Posterior vena cava (tissue), 2 donors: Measurements from ENCODE around the gene STK31. TPM values are rescaled to one million over a fixed set of nuclear protein-coding genes. Genes with fewer than 3 reads are reported as not detected.
"Not testable (repeated sequence)": the region's sequence is repeated elsewhere in the genome, so short reads cannot be mapped to it uniquely, and the experiment has no call there.

Experiments
- DNase-seq: peaks from one replicate; pipeline ENCODE4 v3.0.0-alpha.2; 2020; ENCODE audit warnings: low spot score
- intact Hi-C, 2 donors: fragments of 100-400 bp; cut with DNase I; formaldehyde crosslinking; loops; one replicate each; pipeline versions ENCODE4 v1.14.1 to v1.14.2; 2022 to 2023
- total RNA-seq, 2 donors: library from RNA; stranded (reverse); fragmentation: NEBNext Ultra II Directional; extraction: Animal tissue kit (Norgen Biotek cat#: 25700); gene quantifications; one replicate each; pipeline ENCODE4 v1.2.1, GENCODE V29; 2021
- donor health status: DM: yes; HTN: yes; CAD: no.
- donor health status: DM: yes; HTN: yes; CAD: no.

The STK31 gene
- total RNA-seq, 2 donors from 2014 or later, result 0.14 to 0.62 TPM

DNA sequence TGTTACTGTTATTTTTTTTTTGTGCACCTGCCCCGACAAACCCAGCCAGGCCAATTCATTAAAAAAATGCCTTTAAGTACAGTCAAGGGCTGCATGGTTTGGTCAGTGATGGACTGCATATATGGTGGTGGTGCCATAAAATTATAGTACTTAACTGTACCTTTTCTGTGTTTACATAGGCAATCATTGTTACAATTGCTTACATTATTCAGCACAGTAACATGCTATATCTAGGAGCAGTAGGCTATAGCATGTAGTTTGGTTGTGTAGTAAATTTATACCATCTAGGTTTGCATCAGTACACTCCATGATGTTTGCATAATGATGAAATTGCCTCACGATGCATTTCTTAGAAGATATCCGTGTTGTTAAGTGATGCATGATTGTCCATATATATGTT is 58.0 kb downstream of the STK31 start:
- intact Hi-C loops, result no loop called here
- DNase-seq, result no peak

DNA sequence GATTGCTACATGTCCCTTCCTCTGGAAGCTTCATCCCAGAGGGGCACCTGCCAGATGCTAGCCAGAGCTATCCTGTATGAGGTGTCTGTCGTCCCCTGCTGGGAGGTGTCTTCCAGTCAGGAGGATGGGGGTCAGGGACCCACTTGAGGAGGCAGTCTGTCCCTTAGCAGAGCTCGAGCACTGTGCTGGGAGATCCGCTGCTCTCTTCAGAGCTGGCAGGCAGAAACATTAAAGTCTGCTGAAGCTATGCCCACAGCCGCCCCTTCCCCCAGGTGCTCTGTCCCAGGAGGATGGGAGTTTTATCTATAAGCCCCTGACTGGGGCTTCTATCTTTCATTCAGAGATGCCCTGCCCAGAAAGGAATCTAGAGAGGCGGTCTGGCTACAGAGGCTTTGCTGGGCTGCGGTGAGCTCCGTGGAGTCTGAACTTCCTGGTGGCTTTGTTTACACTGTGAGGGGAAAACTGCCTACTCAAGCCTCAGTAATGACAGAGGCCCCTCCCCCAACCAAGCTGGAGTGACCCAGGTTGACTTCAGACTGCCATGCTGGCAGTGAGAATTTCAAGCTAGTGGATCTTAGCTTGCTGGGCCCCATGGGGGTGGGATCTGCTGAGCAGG is 69.3 kb downstream of the STK31 start:
- intact Hi-C loops, DNase-seq: not testable (repeated sequence)

DNA sequence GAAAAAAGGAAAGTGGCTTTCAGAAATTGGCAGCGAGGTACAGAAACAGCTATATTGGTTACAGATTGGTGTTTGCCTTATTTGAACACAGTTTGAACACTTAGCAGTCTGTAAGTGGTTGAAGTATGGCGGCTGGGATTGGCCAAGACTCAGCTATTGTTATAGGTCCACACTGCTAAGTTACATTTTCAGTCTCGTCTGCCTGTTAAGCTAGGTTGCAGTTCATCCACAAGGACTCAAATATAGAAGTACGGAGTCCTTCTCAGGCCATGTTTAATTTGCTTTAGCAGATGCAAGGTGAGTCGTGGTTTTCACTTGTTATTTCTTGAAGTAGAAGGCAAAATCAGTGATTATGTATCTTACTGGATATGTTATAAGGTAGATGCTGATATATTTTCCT is 73.1 kb downstream of the STK31 start:
- DNase-seq, result no peak

DNA sequence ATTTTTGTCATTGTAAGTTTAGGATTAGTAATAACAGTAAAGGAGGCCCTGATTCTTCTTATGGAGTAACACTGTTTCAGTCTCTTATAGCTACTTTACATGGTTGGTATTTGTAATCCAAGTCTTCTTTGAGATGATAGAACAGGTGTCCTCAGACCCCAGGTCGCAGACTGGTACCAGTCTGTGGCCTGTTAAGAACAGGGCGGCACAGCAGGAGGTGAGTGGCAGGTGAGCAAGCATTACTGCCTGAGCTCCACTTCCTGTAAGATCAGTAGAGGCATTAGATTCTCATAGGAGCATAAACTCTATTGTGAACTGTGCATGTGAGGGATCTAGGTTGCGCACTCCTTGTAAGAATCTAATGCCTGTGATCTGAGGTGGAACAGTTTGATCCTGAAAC is 77.3 kb downstream of the STK31 start:
- intact Hi-C loops, result no loop called here
- DNase-seq, result no peak

More for the DNA sequence above, 73.1 kb downstream of the STK31 start:
- intact Hi-C loops, result no loop called here

DNA sequence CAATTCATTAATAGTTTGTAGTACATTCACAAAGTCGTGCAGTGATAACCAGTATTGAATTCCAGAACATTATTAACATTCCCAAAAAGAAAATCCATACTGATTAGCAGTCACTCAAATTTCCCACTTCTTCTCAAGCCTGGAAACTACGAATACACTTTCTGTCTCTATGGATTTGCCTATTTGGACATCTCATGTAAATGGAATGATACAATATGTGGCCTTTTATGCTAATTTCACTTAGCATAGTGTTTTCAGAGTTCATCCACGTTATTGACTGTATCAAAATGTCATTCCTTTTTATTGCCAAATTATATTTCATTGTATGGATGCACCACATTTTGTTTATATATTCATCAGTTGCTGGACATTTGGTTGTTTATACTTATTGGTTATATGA is 78.8 kb downstream of the STK31 start:
- DNase-seq, result no peak

DNA sequence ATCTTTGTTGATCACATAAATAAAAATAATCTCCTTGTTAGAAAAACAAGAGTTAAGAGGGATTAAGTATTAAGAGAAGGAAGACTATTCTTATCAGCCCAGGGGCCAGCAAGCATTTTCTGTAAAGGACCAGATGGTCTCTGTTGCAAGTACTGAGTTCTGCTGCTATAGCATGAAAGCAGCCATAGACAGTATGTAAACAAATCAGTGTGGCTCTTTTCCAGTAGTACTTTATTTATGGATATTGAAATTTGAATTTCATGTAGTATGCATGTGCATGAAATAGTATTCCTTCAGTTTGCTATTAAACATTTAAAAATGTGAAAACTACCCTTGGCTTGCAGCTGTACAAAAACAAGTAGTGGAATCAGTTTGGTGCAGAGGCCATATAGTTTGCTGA is 81.7 kb downstream of the STK31 start:
- intact Hi-C loops, result no loop called here
- no peak for DNase-seq

More for the DNA sequence above, 78.8 kb downstream of the STK31 start:
- intact Hi-C loops, result no loop called here

DNA sequence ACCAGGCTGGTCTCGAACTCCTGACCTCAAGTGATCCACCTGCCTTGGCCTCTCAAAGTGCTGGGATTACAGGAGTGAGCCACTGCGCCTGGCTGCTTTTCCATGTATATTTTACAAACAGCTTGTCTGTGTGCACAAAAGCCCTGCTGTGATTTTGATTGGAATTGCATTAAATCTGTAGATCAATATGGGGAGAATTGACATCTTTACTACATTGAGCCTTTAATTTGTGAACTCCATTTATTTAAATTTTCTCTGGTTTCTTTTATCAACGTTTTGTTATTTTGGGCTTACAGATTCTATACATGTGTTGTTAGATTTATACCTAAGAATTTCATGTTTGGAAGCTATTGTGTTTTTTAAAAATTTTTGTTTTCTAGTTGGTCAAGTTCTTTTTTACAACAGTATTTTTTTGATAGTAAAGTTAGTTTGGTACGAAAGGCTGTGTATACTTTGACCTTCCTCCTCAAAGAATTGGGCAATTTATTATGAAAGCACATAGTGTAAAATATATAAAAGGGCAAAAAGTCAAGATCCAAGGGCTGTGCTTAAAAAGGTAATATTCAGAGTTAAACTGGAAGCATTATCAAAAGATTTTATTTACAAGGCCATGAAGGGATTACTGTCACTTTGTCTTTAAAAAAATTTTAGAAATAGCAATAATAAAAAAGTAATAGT is 92.8 kb downstream of the STK31 start:
- DNase-seq, result no peak
- intact Hi-C loops, result no loop called here

DNA sequence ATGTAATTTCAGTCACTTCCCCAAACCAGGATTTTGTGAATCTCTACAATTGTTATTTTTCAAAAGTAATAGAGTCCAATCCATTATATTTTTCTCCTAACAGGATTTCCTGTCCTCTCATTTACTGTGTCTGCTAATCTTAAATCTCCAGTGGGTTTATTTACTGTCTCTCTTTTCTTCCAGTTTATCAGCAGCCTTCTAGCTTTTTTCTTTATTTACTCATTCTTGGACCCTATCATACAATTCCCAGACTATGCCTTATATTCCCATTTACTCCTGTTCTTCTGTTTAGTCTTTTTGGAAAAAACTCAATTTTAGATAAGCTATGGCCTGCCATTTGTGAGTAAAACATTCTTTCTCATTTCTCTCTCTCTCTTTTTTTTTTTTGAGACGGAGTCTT is 94.7 kb downstream of the STK31 start:
- intact Hi-C loops, result no loop called here
- DNase-seq, result no peak

DNA sequence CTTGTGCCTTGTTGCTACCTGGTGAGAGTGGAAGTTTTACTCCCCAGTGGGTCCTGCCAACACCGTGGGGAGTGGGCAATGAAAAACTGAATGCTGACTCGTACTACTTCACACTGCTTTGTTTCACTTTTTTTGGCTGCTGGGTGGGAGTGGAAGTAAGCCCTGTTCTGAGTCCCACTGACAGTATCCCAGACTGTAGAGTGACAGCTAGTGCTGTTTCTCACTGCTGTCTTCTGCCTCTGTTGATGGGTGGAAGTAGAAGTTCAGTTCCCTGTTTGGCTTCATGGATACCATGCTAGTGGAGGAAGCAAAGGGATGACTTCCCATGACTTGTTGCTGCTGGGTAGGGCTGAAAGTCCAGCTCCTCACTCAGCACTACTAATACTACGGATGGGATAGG is 98.4 kb downstream of the STK31 start:
- intact Hi-C loops, result no loop called here
- no peak for DNase-seq

DNA sequence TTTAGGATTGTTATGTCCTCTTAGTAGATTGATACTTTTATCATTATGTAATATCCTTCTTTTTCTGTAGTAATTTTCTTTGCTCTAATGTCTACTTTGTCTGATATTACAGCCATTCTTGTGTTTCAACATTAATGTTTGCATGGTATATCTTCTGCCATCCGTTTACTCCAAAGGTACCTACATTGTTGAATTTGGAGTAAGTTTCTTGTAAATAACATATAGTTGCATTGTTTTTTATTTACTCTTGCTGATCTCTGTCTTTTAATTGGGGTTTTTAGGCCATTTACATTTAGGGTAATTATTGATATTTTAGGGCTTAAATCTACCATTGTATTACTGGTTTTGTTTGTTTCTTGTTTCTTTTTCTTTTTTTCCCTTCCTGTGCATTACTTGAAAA is 100.1 kb downstream of the STK31 start:
- intact Hi-C loops, result no loop called here
- no peak for DNase-seq

DNA sequence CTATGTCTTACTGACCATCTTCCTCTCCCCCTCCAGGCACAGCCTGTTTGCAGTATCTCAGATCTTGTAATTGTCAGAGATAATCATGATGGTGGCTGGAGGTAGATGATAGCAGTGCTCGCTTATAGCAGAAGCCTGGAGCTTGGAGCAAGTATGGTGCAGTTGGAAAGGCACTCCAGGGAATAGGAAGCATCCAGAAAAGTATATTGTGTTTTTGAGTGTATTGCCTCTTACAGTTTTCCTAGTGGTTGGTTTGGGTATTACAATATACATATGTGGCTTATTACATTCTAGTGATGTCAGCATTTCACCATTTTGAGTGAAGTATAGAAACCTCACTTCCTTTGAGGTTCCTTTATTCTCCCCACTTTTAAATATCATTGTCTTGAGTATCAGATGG is 101.5 kb downstream of the STK31 start:
- intact Hi-C loops, result no loop called here

DNA sequence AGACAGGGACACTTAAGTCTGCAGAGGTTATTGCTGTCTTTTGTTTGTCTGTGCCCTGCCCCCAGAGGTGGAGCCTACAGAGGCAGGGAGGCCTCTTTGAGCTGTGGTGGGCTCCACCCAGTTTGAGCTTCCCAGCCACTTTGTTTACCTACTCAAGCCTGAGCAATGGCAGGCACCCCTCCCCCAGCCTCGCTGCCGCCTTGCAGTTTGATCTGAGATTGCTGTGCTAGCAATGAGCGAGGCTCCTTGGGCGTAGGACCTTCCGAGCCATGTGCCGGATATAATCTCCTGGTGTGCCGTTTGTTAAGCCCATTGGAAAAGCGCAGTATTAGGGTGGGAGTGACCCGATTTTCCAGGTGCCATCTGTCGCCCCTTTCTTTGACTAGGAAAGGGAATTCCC is 118.1 kb downstream of the STK31 start:
- intact Hi-C loops, DNase-seq: not testable (repeated sequence)

More for the DNA sequence above, 101.5 kb downstream of the STK31 start:
- DNase-seq, result no peak

DNA sequence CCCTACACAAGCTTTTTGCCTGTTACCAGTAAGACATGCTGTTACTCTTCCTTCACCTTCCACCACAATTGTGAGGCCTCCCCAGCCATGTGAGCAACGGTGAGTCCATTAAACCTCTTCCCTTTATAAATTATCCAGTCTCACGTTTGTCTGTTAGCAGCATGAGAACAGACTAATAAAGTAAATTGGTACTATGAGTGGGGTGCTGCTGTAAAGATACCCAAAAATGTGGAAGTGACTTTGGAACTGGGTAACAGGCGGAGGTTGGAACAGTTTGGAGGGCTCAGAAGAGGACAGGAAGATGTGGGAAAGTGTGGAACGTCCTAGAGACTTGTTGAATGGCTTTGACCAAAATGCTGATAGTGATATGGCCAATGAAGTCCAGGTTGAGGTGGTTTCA is 122.7 kb downstream of the STK31 start:
- intact Hi-C loops, DNase-seq: not testable (repeated sequence)

DNA sequence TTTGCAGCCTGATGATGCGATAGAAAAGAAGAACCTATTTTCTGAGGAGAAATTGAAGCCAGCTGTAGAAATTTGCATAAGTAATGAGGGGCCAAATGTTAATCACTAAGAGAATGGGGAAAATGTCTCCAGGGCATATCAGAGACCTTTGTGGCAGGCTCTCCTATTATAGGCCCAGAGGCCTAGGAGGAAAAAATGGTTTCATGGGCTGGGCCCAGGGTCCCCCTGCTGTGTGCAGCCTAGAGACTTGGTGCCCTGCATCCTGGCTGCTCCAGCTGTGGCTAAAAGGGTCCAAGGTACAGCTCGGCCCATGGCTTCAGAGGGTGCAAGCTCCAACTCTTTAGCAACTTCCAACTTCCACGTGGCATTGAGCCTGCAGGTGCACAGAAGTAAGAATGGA is 123.4 kb downstream of the STK31 start:
- intact Hi-C loops, result no loop called here
- DNase-seq, result no peak

DNA sequence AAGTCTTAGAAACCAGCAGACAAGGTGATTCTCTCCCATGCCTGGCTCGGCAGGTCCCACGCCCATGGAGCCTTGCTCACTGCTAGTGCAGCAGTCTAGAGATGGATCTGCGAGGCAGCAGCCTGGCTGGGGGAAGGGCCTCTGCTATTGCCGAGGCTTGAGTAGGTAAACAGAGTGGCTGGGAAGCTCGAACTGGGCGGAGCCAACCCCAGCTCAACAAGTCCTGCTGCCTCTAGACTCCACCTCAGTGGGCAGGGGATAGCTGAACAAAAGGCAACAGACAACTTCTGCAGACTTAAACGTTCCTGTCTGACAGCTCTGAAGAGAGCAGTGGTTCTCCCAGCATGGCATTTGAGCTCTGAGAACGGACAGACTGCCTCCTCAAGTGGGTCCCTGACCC is 134.8 kb downstream of the STK31 start:
- intact Hi-C loops, result not testable (repeated sequence)

DNA sequence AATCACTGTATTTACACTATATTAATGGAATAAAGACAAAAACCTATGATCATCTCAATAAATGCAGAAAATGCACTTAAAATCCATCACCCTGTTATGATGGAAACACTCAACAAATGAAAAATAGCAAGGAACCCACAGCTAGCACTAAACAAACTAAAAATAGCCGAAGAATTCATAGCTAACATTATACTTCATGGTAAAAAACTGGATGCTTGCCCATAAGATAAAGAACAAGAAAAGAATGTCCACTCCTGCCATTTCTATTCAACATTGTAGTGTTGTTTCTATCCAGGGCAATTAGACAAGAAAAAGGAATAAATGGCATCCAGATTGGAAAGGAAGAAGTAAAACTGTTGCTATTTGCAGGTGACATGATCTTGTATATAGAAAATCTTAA is 142.1 kb downstream of the STK31 start:
- intact Hi-C loops, result no loop called here
- no peak for DNase-seq

More for the DNA sequence above, 134.8 kb downstream of the STK31 start:
- not testable (repeated sequence) for DNase-seq

DNA sequence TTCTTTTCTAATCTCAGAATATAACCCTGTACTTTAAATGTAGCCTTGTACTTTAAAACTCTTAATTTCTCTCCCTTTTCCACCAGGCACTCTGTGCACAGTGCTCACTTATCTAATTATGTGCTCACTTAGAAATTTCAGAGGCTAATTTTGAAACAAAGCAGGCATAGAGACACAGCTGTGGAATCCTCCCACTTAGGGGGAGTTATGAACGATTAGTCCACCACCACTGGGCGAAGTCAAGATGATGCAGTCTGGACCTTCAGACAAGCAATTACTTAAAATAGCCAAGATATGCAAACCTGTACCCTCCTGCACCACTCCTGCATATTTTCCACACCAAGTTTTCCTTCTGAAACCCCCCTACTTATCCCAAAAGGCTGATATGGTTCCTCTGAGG is 143.0 kb downstream of the STK31 start:
- intact Hi-C loops, result no loop called here
- no peak for DNase-seq

DNA sequence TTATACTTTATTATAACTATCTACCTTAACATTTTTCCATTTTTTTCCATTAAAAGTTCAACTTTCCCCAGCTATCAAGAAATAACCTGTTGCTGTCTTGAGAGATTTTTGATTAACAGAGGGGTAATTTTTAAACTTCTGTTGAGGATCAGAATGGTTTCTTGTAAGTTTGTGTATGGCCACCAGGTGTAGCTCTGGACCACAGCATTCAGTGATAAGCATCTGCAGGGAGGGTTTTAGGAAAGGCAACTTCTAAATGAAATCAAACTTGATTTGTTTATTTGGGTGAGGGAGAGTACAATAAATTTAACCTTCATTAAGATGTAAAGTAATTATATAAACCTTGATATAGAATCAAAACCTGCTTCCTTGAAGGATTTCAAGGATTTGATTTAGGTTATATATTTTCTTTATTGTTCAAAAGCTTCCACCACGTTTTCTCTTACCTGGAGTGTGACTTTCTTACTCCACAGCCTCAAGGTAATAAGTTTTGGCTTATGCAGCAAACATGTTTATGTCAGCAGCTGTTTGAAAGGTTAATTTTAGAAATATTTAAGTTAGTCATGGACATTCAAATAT is 153.3 kb downstream of the STK31 start:
- intact Hi-C loops, result no loop called here
- DNase-seq, result no peak

DNA sequence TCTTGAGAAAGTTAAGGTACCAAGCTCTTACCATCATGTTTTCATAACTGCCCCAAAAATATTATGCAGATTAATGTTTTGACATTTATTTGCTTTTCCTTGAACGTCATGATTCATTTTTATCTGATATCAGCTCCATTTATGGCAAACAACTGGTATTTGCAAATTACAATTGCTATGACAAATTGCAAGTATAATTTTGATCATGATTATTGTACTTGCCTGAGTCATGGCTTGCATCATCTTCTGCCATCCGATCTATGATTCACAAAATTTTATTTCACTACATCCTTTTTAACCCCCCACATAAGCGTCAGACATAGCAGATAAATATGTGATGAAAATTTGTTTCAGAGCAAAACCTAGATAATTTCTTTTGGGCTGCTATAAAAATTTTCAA is 155.0 kb downstream of the STK31 start:
- no peak for DNase-seq
- intact Hi-C loops, result no loop called here

DNA sequence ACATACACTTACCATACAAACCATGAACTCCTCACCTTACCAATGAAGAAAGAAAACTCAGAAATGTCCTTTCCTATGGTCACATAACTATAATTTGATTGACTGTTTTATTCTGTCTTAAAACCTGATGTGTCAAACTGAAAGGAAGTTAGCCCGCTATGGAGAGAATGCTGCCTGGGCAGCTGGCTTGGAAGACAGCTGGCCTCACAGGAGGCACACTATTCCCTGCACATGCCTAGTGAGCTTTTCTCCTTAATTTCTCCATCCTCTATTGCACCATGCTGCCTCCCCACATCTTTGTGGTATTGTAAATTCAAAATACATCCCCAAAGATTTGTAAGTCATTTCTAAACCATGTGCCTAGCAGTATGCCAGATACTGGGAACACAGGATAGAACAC is 163.3 kb downstream of the STK31 start:
- DNase-seq, result no peak
- intact Hi-C loops, result no loop called here

DNA sequence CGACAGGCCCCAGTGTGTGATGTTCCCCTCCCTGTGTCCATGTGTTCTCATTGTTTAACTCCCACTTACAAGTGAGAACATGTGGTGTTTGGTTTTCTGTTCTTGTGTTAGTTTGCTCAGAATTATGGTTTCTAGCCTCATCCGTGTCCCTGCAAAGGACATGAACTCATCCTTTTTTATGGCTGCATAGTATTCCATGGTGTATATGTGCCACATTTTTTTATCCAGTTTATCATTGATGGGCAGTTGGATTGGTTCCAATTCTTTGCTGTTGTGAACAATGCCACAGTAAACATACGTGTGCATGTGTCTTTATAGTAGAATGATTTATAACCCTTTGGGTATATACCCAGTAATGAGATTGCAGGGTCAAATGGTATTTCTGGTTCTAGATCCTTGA is 166.5 kb downstream of the STK31 start:
- intact Hi-C loops, result not testable (repeated sequence)

More for the DNA sequence above, 166.5 kb downstream of the STK31 start:
- not testable (repeated sequence) for DNase-seq
